Mucosa of rectum (tissue), 2 donors: ENCODE data around the gene PPT2.
A peak's percentile ranks its signal among the peaks of the same experiment; 100 is the strongest.

Experiments
- H3K27ac ChIP-seq, 2 donors: one replicate each; pipeline ENCODE4 v1.7.0; 2013; ENCODE audit warnings: inconsistent platforms in 2 of 2, low read depth in 2 of 2, low read length in 2 of 2
- H3K27me3 ChIP-seq, 2 donors: one replicate each; pipeline ENCODE4 v1.7.0; 2013; ENCODE audit warnings: low read length in 2 of 2; ENCODE audit not compliant: control insufficient read depth in 2 of 2, insufficient read depth in 2 of 2
- H3K36me3 ChIP-seq, 2 donors: one replicate each; pipeline ENCODE4 v1.7.0; 2013; ENCODE audit warnings: low read length in 2 of 2; ENCODE audit not compliant: control insufficient read depth in 2 of 2, insufficient read depth in 2 of 2
- H3K4me1 ChIP-seq, 2 donors: one replicate each; pipeline ENCODE4 v1.7.0; 2013; ENCODE audit warnings: low read length in 2 of 2, mild to moderate bottlenecking in 1 of 2; ENCODE audit not compliant: control insufficient read depth in 2 of 2, insufficient read depth in 2 of 2
- H3K4me3 ChIP-seq, 2 donors: one replicate each; pipeline ENCODE4 v1.7.0; 2013; ENCODE audit warnings: low read length in 2 of 2
- H3K9ac ChIP-seq, 2 donors: one replicate each; pipeline ENCODE4 v1.7.0; 2013; ENCODE audit warnings: low read length in 2 of 2, low read depth in 1 of 2, mild to moderate bottlenecking in 1 of 2
- H3K9me3 ChIP-seq, 2 donors: one replicate each; pipeline ENCODE4 v1.7.0; 2013; ENCODE audit warnings: low read length in 2 of 2; ENCODE audit not compliant: control insufficient read depth in 2 of 2
- donor health status: healthy.
- donor health status: Normal muscosa, but diverticular disease.

Gene PPT2

GRCh38 chr6:32175322-32175710, 21.4 kb downstream of the PPT2 start:
- H3K27me3 ChIP-seq = no peaks in the 10 kb centered on the region
- peaks cover 32 to 40% of the 10 kb centered on the region in 2 donors for H3K4me1 ChIP-seq
- H3K36me3 ChIP-seq = peaks cover 0 to 15% of the 10 kb centered on the region in 2 donors
- peak overlapping the region; percentile 70 to 98 for H3K27ac ChIP-seq
- no peaks in the 10 kb centered on the region for H3K9me3 ChIP-seq
- peak overlapping the region; percentile 89 to 93 for H3K9ac ChIP-seq
- H3K4me3 ChIP-seq = peak overlapping the region; percentile 91 to 97

- Histone ChIP-seq H3K27ac (peak within 1 kb of the TSS; percentile 98), H3K4me3 (peak within 1 kb of the TSS; percentile 91 to 97), H3K27me3 (no peaks in the 10 kb centered on the region), H3K36me3 (peaks cover 0 to 12% of the 10 kb centered on the region in 2 donors), H3K4me1 (peaks cover 32 to 40% of the 10 kb centered on the region in 2 donors), H3K9me3 (no peaks in the 10 kb centered on the region), H3K9ac (peak within 1 kb of the TSS; percentile 89 to 94)
Measured at GRCh38 chr6:32175711-32176475, 22.0 kb downstream of the PPT2 start, which contains the start of gene AGPAT1. TSS of gene AGPAT1 (minus strand) at chr6:32176084. CDS start at chr6:32171496, 4,588 bp downstream.

- Histone ChIP-seq H3K4me3 (peak overlapping the region; percentile 91 to 97), H3K27me3 (no peaks in the 10 kb centered on the region), H3K4me1 (peaks cover 32 to 47% of the 10 kb centered on the region in 2 donors), H3K9ac (peak overlapping the region; percentile 75 to 94), H3K27ac (peak overlapping the region; percentile 98), H3K36me3 (peaks cover 6 to 12% of the 10 kb centered on the region in 2 donors), H3K9me3 (no peaks in the 10 kb centered on the region)
Measured at GRCh38 chr6:32176476-32177182, 22.7 kb downstream of the PPT2 start.

- Histone ChIP-seq H3K4me1 (peaks cover 32 to 47% of the 10 kb centered on the region in 2 donors), H3K27ac (peak overlapping the region; percentile 98), H3K9me3 (no peaks in the 10 kb centered on the region), H3K9ac (peak overlapping the region; percentile 75 to 94), H3K36me3 (peaks cover 6 to 13% of the 10 kb centered on the region in 2 donors), H3K4me3 (peak overlapping the region; percentile 91 to 97), H3K27me3 (no peaks in the 10 kb centered on the region)
Measured at GRCh38 chr6:32177183-32177787, 23.3 kb downstream of the PPT2 start.

- H3K4me1 ChIP-seq = peaks cover 32 to 47% of the 10 kb centered on the region in 2 donors
- peak within 1 kb of the TSS; percentile 98 for H3K27ac ChIP-seq
- peak within 1 kb of the TSS; percentile 75 to 94 for H3K9ac ChIP-seq
- no peaks in the 10 kb centered on the region for H3K27me3 ChIP-seq
- peak within 1 kb of the TSS; percentile 91 to 97 for H3K4me3 ChIP-seq
- H3K36me3 ChIP-seq = peaks cover 8 to 20% of the 10 kb centered on the region in 2 donors
- H3K9me3 ChIP-seq = no peaks in the 10 kb centered on the region
Measured at GRCh38 chr6:32177788-32178546, 24.0 kb downstream of the PPT2 start, which contains the start of gene RNF5. TSS of gene RNF5 (plus strand) at chr6:32178405. CDS start at chr6:32178512, 107 bp downstream.

- H3K9ac ChIP-seq = peak overlapping the region; percentile 75 to 93
- H3K27ac ChIP-seq = peak overlapping the region; percentile 98
- H3K36me3 ChIP-seq = peaks cover 15 to 25% of the 10 kb centered on the region in 2 donors
- H3K4me3 ChIP-seq = peak overlapping the region; percentile 91 to 97
- no peaks in the 10 kb centered on the region for H3K9me3 ChIP-seq
- no peaks in the 10 kb centered on the region for H3K27me3 ChIP-seq
- peaks cover 32 to 47% of the 10 kb centered on the region in 2 donors for H3K4me1 ChIP-seq
Measured at GRCh38 chr6:32178547-32179440, 24.9 kb downstream of the PPT2 start.

GRCh38 chr6:32179766-32180405, 25.9 kb downstream of the PPT2 start:
- Histone ChIP-seq H3K27ac (no peak overlapping the region), H3K4me1 (peaks cover 28 to 45% of the 10 kb centered on the region in 2 donors), H3K4me3 (peak overlapping the region in 1 of 2 donors; percentile 91), H3K36me3 (peaks cover 15 to 30% of the 10 kb centered on the region in 2 donors), H3K27me3 (no peaks in the 10 kb centered on the region), H3K9ac (no peak overlapping the region), H3K9me3 (no peaks in the 10 kb centered on the region)

GRCh38 chr6:32181148-32181702, 27.3 kb downstream of the PPT2 start:
- H3K36me3 ChIP-seq = peaks cover 15 to 30% of the 10 kb centered on the region in 2 donors
- H3K27ac ChIP-seq = no peak overlapping the region
- H3K27me3 ChIP-seq = no peaks in the 10 kb centered on the region
- H3K9ac ChIP-seq = no peak overlapping the region
- no peaks in the 10 kb centered on the region for H3K9me3 ChIP-seq
- peaks cover 19 to 35% of the 10 kb centered on the region in 2 donors for H3K4me1 ChIP-seq
- no peak overlapping the region for H3K4me3 ChIP-seq
